ENCODE data around the gene TH. TPM values are rescaled to one million over a fixed set of nuclear protein-coding genes. Genes with fewer than 3 reads are reported as not detected.

The TH gene
- total and polyA plus RNA-seq, 2 donors from 2014 or later = not detected

DNA sequence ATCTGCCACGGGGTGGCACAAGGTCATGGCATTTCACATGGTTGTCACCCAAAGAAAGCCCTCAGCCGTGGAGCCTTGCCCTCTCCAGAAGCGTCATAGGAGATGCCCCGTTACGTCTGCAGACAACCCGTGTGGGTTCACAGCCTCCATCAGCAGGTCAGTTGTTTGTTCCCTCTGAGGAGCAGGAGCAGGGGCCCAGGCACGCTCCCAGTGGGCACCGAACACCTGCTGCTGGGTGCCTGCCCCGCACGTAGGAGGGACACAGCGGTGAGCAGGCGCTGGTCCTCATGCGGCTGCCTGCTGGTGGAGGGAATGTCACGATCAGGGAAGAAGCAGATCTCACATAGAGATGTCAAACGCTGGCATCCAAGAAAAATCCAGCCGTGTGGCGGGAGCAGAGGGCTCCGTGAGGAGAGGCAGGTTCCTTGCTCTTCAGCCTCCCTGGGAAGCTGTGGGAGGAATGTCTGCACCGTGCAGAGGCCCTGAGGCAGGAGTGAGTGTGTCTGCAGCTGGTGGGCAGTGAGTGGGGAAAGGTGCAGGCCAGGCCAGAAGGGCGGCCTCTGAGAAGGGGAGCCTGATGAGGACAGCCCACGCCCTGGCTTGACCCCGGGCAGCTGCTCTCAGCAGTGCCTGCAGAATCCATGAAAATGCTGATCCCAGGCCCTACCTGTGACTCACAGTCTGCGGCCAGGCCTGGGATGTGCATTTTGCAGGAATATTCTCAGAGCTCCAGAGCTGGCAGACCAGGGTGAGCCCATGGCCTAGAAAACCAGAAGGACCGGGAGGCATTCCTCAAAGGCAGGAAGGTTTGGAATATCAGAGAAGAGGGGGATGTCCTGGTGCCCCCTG, 36.4 kb upstream of the TH start:
- intact Hi-C loops (cut with DNase I) = no loop called here
- H3K4me1 ChIP-seq (ENCODE audit: control insufficient read depth in 2 of 3, insufficient read depth in 2 of 3, low read depth in 1 of 3, low read length in 3 of 3) = peaks cover 0 to 16% (median 0%) of the 10 kb centered on the region in 3 donors
- no peak overlapping the region for H3K27ac ChIP-seq (ENCODE audit: low read depth in 2 of 2, low read length in 2 of 2)
- H3K27me3 ChIP-seq (ENCODE audit: control insufficient read depth, insufficient read depth, low read length) = no peaks in the 10 kb centered on the region
- H3K36me3 ChIP-seq (ENCODE audit: control insufficient read depth in 2 of 3, insufficient read depth in 3 of 3, low read length in 3 of 3) = no peaks in the 10 kb centered on the region
- H3K9me3 ChIP-seq (ENCODE audit: control insufficient read depth in 2 of 3, insufficient read depth in 1 of 3, low read length in 3 of 3) = no peaks in the 10 kb centered on the region
- TF ChIP-seq, protein P1, sequence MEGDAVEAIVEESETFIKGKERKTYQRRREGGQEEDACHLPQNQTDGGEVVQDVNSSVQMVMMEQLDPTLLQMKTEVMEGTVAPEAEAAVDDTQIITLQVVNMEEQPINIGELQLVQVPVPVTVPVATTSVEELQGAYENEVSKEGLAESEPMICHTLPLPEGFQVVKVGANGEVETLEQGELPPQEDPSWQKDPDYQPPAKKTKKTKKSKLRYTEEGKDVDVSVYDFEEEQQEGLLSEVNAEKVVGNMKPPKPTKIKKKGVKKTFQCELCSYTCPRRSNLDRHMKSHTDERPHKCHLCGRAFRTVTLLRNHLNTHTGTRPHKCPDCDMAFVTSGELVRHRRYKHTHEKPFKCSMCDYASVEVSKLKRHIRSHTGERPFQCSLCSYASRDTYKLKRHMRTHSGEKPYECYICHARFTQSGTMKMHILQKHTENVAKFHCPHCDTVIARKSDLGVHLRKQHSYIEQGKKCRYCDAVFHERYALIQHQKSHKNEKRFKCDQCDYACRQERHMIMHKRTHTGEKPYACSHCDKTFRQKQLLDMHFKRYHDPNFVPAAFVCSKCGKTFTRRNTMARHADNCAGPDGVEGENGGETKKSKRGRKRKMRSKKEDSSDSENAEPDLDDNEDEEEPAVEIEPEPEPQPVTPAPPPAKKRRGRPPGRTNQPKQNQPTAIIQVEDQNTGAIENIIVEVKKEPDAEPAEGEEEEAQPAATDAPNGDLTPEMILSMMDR (IDR thresholded peaks at IDR 0.05; ENCODE audit: borderline replicate concordance, extremely low read depth, insufficient read depth) = no peak
- no peak overlapping the region for H3K4me3 ChIP-seq (ENCODE audit: low read length in 3 of 3)
- DNase-seq (peak in 1 of 5 donors; percentile 49), FAIRE-seq (no peak)
- H3K9ac ChIP-seq (ENCODE audit: low read length in 3 of 3) = no peak overlapping the region

DNA sequence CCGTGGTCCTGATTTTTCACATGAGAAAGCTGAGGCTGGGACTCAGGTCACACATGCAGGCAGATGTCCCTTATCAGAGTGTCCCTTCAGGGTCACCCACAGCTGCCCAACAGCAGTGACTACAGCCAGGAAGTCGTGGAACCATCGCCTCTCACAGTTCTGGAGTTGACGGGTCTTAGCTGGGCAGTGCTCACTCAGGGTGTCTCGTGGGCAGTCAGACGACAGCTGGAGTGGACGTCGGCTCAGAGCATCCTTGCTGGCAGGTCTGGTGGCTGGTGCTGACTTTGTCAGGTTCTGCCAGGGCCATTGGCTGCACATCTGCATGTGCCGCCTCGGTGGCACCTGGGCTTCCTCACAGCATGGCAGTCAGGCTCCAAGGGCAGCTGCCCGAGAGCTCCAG, 35.6 kb upstream of the TH start:
- DNase-seq (peak in 1 of 5 donors; percentile 26), FAIRE-seq (no peak)
- Histone ChIP-seq H3K36me3 (ENCODE audit: control insufficient read depth in 2 of 3, insufficient read depth in 3 of 3, low read length in 3 of 3) (no peaks in the 10 kb centered on the region), H3K9me3 (ENCODE audit: control insufficient read depth in 2 of 3, insufficient read depth in 1 of 3, low read length in 3 of 3) (no peaks in the 10 kb centered on the region), H3K9ac (ENCODE audit: low read length in 3 of 3) (no peak overlapping the region), H3K4me3 (ENCODE audit: low read length in 3 of 3) (no peak overlapping the region), H3K27me3 (ENCODE audit: control insufficient read depth, insufficient read depth, low read length) (no peaks in the 10 kb centered on the region), H3K4me1 (ENCODE audit: control insufficient read depth in 2 of 3, insufficient read depth in 2 of 3, low read depth in 1 of 3, low read length in 3 of 3) (peaks cover 0 to 17% (median 0%) of the 10 kb centered on the region in 3 donors), H3K27ac (ENCODE audit: low read depth in 2 of 2, low read length in 2 of 2) (no peak overlapping the region)
- TF ChIP-seq, protein P1 (IDR thresholded peaks at IDR 0.05; ENCODE audit: borderline replicate concordance, extremely low read depth, insufficient read depth) = no peak
- intact Hi-C loops (cut with DNase I) = no loop called here

- H3K36me3 ChIP-seq (ENCODE audit: control insufficient read depth in 2 of 3, insufficient read depth in 3 of 3, low read length in 3 of 3) = no peaks in the 10 kb centered on the region
- TF ChIP-seq, protein P1 (IDR thresholded peaks at IDR 0.05; ENCODE audit: borderline replicate concordance, extremely low read depth, insufficient read depth) = no peak
- intact Hi-C loops (cut with DNase I) = no loop called here
- H3K4me1 ChIP-seq (ENCODE audit: control insufficient read depth in 2 of 3, insufficient read depth in 2 of 3, low read depth in 1 of 3, low read length in 3 of 3) = peaks cover 0 to 20% (median 3%) of the 10 kb centered on the region in 3 donors
- H3K27ac ChIP-seq (ENCODE audit: low read depth in 2 of 2, low read length in 2 of 2) = no peak overlapping the region
- H3K27me3 ChIP-seq (ENCODE audit: control insufficient read depth, insufficient read depth, low read length) = no peaks in the 10 kb centered on the region
- no peaks in the 10 kb centered on the region for H3K9me3 ChIP-seq (ENCODE audit: control insufficient read depth in 2 of 3, insufficient read depth in 1 of 3, low read length in 3 of 3)
- H3K9ac ChIP-seq (ENCODE audit: low read length in 3 of 3) = no peak overlapping the region
- FAIRE-seq (no peak), DNase-seq (peak in 2 of 5 donors; percentile 1 to 54)
- no peak overlapping the region for H3K4me3 ChIP-seq (ENCODE audit: low read length in 3 of 3)
Measured at GRCh38 chr11:2205981-2206690, 34.5 kb upstream of the TH start.
